ENCODE measurements around the gene ANKRD31.
"Not testable (repeated sequence)": the region's sequence is repeated elsewhere in the genome, so short reads cannot be mapped to it uniquely, and the experiment has no call there.

Gene ANKRD31

GRCh38 chr5:75220787-75221186 is 15.9 kb downstream of the ANKRD31 start:
- not testable (repeated sequence) for DNase-seq

DNA sequence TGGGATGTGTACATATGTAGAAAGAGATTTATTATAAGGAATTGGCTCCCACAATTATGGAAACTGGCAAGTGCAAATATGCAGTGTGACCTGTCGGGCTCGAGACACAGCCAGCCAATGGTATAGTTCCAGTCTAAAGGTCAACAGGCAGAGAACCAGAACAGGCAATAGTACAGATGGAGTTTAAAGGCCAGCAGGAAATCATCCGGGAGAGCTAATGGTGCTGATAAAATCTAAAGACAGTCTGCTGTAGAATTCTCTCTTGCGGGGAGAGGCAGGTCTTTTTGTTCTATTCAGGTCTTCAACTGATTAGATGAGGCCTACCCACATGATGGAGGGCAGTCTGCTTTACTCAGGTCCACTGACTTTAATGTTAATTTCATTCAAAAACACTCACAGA is 21.8 kb downstream of the ANKRD31 start:
- no peak for DNase-seq

- DNase-seq: no peak
Measured at GRCh38 chr5:75214409-75214808, 22.3 kb downstream of the ANKRD31 start.

GRCh38 chr5:75203604-75204003 is 33.1 kb downstream of the ANKRD31 start:
- no peak for DNase-seq

- DNase-seq: no peak
Measured at GRCh38 chr5:75202935-75203334, 33.7 kb downstream of the ANKRD31 start.

GRCh38 chr5:75200776-75201175 is 35.9 kb downstream of the ANKRD31 start:
- DNase-seq: no peak

DNA sequence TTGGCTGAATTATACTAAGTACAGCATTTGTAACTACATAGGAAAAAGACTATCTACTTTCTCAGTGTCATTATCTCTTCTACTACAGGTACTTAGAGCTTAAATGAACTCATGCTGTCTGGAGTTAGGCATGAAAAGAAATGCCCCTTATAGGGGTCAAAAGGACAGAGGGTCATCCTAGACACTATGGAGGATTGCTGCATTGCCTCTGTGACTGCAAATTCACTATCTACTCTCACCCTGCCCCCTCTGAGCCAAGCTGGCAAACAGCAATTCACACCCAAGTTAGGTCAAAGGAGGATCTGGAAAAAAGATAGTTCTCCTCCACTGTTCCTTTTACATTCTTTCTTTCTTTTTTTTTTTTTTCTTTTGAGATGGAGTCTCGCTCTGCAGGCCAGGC is 36.7 kb downstream of the ANKRD31 start:
- no peak for DNase-seq

GRCh38 chr5:75199071-75199470 is 37.6 kb downstream of the ANKRD31 start:
- DNase-seq: no peak

- DNase-seq: no peak
Measured at GRCh38 chr5:75197745-75198144, 38.9 kb downstream of the ANKRD31 start.

GRCh38 chr5:75192804-75193203 is 43.9 kb downstream of the ANKRD31 start:
- DNase-seq: no peak

DNA sequence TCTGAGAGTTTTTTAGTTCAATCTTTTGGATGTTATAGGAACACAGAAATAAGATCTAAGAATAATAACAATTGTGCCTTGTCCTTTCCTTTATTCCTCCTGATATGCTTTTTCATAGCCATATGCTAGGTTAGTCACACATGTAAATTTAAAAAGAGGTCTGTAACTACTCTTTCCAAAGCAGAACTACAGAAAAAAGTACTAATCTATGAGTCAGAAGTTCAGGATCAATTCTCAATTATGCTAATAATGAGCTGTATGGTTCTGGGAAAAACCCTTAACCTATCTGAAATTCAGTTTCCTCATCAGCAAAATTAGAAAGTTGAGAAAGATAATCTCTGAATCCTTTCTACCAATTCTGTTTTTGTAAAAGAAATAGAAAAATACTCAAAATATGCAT is 44.4 kb downstream of the ANKRD31 start:
- no peak for DNase-seq

DNA sequence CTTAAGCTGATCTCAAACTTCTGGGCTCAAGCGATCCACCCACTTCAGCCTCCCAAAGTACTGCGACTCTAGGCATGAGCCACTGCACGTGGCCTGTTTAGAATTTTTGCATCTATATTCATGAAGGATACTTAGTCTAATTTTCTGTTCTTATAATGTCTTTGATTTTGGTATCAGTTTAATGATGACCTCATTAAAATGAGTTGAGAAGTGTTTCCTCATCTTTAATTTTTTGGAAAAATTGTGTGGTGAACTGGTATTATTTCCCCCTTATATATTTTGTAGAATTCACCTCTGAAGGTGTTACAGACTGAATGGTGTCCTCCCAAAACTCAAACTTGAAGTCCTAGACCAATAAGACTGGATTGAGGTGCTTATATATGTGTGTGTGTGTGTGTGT is 46.5 kb downstream of the ANKRD31 start:
- DNase-seq: no peak

GRCh38 chr5:75189353-75189752 is 47.3 kb downstream of the ANKRD31 start:
- no peak for DNase-seq

DNA sequence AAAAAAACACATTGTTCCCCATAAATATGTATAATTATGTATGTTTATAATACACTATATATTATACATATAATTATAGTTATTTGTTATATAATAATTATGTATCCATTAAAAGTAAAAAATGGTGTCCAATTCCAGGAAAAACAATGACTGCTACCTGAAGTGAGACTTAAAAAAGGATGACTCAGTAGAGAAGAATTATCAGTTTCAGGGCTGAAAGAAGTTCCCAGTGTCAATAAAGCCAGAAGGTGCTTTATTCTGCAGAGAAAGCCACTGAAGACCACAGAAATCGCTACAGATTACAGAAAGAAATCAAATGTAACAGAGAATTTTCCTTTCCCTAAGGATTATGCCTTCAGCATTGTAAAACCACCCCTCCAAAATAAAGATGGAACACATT is 50.9 kb downstream of the ANKRD31 start:
- DNase-seq: no peak

GRCh38 chr5:75176009-75176408 is 60.7 kb downstream of the ANKRD31 start:
- not testable (repeated sequence) for DNase-seq

GRCh38 chr5:75174872-75175271 is 61.8 kb downstream of the ANKRD31 start:
- DNase-seq: not testable (repeated sequence)

- DNase-seq: no peak
Measured at GRCh38 chr5:75169516-75169915, 67.2 kb downstream of the ANKRD31 start.

GRCh38 chr5:75168026-75168735 is 68.5 kb downstream of the ANKRD31 start:
- no peak for DNase-seq

- DNase-seq: no peak
Measured at GRCh38 chr5:75167345-75167744, 69.3 kb downstream of the ANKRD31 start.

GRCh38 chr5:75161508-75161907 is 75.2 kb downstream of the ANKRD31 start:
- DNase-seq: not testable (repeated sequence)

GRCh38 chr5:75156585-75156984 is 80.1 kb downstream of the ANKRD31 start:
- no peak for DNase-seq

DNA sequence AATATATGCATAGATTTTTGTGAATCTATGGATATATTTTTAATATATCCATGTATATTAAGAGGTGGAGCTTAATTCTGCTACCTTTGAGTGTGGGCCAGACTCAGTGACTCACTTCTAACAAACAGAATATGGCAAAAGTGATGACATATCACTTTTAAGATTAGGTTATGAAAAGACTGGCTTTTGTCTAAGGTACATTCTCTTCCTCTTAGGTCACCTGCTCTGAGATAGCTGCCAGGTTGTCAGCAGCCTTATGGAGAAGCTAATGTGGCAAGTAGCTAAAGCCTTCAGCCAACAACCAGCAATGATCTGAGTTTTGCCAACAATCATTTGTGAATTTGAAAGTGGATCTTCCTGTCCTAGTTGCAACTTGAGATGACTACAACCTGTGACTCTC is 83.8 kb downstream of the ANKRD31 start:
- no peak for DNase-seq

DNA sequence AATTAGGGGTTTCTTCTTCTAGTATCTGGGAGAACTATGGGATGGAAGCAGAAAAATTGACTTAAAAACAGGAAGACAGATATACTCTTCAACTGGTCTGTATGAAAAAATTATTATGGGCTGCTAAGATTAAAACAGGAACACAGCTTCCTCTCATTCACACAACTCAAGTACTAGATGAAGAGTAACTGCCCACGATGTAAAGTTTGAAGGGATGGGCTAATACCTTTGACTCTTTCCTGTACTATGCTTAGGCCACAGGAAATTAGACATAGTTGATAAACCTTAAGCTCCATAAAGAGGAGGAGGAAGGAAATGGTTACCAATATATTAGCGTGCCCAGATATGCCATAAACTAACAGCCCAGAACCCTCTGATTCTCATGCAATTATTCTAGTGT is 88.6 kb downstream of the ANKRD31 start:
- no peak for DNase-seq

GRCh38 chr5:75142566-75143136 is 94.0 kb downstream of the ANKRD31 start:
- DNase-seq: no peak

GRCh38 chr5:75140277-75140676 is 96.4 kb downstream of the ANKRD31 start:
- DNase-seq: no peak
